Measurements from ENCODE around the gene PNPLA1.
"Not testable (repeated sequence)": the region's sequence is repeated elsewhere in the genome, so short reads cannot be mapped to it uniquely, and the experiment has no call there.

Gene PNPLA1

DNA sequence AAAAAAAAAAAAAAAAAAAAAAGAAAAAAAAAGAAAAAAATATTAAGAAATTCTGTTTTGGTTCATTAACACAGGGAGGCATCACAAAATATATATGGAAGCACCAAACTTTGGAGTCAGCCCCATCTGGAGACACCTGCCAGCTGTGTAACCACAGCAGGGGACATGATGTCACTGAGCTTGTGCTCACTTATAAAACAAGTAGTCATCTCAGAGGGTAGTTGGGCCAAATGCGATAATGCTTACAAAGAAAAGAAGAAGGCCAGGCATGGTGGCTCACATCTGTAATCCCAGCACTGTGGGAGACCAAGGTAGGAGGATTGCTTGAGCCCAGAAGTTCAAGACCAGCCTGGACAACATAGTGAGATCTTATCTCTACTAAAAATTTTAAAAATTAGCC lies 68.0 kb downstream of the PNPLA1 start:
- H3K4me3 ChIP-seq (ENCODE audit: low read depth, low read length) = no peak overlapping the region
- CTCF ChIA-PET = interaction anchor here (11.5 kb wide), 1 partner anchor 17 kb away, joined by 267 read pairs; no protein-coding TSS in a partner anchor
- POLR2A ChIA-PET = no interaction called here
- TF ChIP-seq, protein P1, sequence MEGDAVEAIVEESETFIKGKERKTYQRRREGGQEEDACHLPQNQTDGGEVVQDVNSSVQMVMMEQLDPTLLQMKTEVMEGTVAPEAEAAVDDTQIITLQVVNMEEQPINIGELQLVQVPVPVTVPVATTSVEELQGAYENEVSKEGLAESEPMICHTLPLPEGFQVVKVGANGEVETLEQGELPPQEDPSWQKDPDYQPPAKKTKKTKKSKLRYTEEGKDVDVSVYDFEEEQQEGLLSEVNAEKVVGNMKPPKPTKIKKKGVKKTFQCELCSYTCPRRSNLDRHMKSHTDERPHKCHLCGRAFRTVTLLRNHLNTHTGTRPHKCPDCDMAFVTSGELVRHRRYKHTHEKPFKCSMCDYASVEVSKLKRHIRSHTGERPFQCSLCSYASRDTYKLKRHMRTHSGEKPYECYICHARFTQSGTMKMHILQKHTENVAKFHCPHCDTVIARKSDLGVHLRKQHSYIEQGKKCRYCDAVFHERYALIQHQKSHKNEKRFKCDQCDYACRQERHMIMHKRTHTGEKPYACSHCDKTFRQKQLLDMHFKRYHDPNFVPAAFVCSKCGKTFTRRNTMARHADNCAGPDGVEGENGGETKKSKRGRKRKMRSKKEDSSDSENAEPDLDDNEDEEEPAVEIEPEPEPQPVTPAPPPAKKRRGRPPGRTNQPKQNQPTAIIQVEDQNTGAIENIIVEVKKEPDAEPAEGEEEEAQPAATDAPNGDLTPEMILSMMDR (IDR thresholded peaks at IDR 0.05; ENCODE audit: insufficient read depth, low read length, missing control alignments) = no peak
- no peak for DNase-seq (ENCODE audit: low read depth, low spot score)

DNA sequence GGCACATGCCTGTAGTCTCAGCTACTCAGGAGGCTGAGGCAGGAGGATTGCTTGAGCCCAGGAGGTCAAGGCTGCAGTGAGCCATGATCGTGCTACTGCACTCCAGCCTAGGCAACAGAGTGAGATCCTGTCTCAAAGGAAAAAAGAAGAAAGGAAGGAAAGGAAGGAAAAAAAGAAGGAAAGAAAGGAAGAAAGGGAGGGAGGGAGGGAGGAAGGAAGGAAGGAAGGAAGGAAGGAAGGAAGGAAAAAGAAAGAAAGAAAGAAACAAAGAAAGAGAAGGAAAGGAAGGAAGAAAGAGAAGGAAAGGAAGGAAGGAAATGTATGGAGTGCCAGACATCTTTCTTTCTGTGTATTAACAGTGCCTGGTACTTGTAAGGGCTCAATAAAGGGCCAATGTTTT lies 68.4 kb downstream of the PNPLA1 start:
- H3K4me3 ChIP-seq (ENCODE audit: low read depth, low read length); POLR2A ChIA-PET; DNase-seq (ENCODE audit: low read depth, low spot score): not testable (repeated sequence)
- CTCF ChIA-PET = interaction anchor here (11.5 kb wide), 1 partner anchor 16 kb away, joined by 267 read pairs; no protein-coding TSS in a partner anchor

DNA sequence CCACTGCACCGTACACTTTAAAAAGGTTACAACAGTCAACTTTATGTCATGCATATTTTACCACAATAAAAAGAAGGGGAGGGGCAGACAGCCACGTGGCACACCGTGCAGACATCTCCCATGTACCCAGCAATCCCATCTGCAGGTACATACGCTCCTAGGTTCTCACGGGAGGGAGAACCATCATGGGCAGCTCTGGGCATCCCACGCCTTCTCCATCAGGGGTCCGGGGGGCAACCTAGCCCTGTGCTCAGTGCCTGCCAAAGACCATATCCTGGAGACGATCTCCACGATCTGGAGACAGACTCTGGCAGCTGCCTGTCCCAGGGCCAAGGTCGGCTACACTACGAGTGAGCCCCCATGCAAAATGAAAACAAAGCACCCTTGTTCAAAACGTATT lies 69.3 kb downstream of the PNPLA1 start:
- TF ChIP-seq, protein P1 (IDR thresholded peaks at IDR 0.05; ENCODE audit: insufficient read depth, low read length, missing control alignments) = no peak
- no peak overlapping the region for H3K4me3 ChIP-seq (ENCODE audit: low read depth, low read length)
- POLR2A ChIA-PET = no interaction called here
- CTCF ChIA-PET = interaction anchor here (0.6 to 11.5 kb wide), 5 partner anchors 8 to 23 kb away, joined by 4 to 267 read pairs (median 17); no protein-coding TSS in a partner anchor
- no peak for DNase-seq (ENCODE audit: low read depth, low spot score)

DNA sequence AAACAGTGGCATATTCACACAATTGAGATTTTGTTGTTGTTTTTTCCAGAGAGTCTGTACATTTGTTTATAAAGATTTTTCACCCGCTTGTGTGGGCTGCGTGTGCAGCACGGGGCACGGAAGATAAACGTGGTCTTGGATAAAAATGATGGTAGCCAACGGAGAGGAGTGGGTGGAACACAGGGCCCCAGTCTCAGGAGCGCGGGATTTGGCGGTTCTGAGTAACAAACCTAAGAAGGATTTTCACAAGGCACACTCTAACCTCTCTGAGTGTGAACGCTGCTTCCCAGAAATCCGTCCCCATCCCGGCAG lies 70.4 kb downstream of the PNPLA1 start:
- no peak overlapping the region for H3K4me3 ChIP-seq (ENCODE audit: low read depth, low read length)
- TF ChIP-seq, protein P1 (IDR thresholded peaks at IDR 0.05; ENCODE audit: insufficient read depth, low read length, missing control alignments) = no peak
- POLR2A ChIA-PET = no interaction called here
- CTCF ChIA-PET = interaction anchor here (0.7 to 11.5 kb wide), 18 partner anchors 9 to 126 kb away, joined by 3 to 267 read pairs (median 10); no protein-coding TSS in a partner anchor
- no peak for DNase-seq (ENCODE audit: low read depth, low spot score)

DNA sequence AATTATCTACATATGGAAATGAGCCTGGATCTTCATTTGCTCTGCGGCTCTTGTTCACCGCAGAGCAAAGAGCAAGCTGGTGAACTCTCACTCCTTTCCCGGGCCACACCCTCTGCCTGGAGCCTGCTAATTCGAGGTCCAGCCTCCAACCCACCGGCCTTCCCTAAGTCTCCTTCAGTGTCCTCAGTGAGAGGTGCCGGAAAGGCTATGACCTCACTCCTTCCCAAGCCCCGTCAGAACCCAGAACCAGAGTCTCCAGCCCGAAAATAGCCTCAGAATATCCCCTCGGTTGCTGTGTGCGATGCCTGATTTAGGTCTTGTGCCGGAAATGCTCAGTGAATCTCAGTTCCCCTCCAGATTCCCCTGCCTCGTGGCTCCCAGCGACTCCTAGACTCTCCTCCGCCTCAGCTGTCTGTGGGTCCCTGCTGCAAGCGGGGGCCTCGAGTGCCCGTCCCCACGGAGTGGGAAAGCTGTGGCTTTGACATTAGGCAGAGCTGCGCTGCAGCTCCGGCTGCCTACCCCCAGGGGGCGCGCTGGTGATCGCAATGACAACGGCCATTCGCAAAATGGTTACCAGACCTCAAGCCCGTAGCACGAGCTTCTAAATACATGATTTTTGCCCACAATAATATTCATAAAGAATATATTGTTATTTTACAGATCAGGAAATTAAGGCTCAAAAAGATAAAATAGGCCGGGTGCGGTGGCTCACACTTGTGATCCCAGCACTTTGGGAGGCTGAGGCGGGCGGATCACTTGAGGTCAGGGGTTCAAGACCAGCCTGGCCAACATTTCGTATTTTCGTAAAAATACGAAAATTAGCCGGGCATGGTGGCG lies 71.0 kb downstream of the PNPLA1 start:
- ChIA-PET CTCF (interaction anchor here (0.7 to 11.5 kb wide), 33 partner anchors 8 to 274 kb away, joined by 3 to 267 read pairs (median 5); no protein-coding TSS in a partner anchor), POLR2A (interaction anchor here (0.6 to 1.0 kb wide), 2 partner anchors 10 to 22 kb away, joined by 3 to 5 read pairs; no protein-coding TSS in a partner anchor)
- TF ChIP-seq, protein P1 (IDR thresholded peaks at IDR 0.05; ENCODE audit: insufficient read depth, low read length, missing control alignments) = peak; percentile 97
- DNase-seq (ENCODE audit: low read depth, low spot score) = no peak
- H3K4me3 ChIP-seq (ENCODE audit: low read depth, low read length) = peak overlapping the region; percentile 6

DNA sequence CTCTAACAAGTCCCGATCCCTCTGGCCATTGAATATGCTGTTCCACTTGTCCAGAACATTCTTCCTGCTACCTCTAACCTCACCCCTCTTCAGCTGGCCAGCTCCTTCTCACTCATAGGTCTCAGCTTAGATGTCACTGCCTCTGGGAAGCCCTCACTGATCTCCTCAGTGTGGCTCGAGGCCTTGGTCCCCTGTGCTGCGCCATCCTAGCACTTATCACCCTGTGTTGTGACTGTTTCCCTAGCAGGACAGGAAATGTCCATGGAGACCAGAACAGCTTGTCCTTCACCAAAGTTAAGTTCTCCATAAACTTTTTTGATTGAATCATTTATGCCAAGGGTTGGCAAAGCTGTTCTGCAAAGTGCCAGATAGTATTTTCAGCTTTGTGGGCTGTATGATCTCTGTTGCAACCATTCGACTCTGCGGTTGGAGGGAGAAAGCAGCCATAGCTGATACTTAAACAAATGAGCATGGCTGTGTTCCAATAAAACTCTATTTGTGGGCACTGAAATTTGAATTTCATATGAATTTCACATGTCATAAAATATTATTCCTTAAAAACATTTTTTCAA lies 73.3 kb downstream of the PNPLA1 start:
- H3K4me3 ChIP-seq (ENCODE audit: low read depth, low read length) = no peak overlapping the region
- CTCF ChIA-PET = interaction anchor here (1.7 to 11.5 kb wide), 5 partner anchors 11 to 47 kb away, joined by 5 to 267 read pairs (median 12); no protein-coding TSS in a partner anchor
- POLR2A ChIA-PET = no interaction called here
- TF ChIP-seq, protein P1 (IDR thresholded peaks at IDR 0.05; ENCODE audit: insufficient read depth, low read length, missing control alignments) = no peak
- DNase-seq (ENCODE audit: low read depth, low spot score) = no peak

Data from AG04449 (cell line).